Testis (tissue), 3 donors: Measurements from ENCODE around the gene FUT3. TPM values are rescaled to one million over a fixed set of nuclear protein-coding genes. Genes with fewer than 3 reads are reported as not detected.

Source experiments
- DNase-seq: peaks from one replicate; pipeline ENCODE4 v3.0.0-alpha.2; 2019
- H3K27ac ChIP-seq, 2 donors: fragments of 200-600 bp; sonication (generic); one replicate each; pipeline ENCODE4 v1.5.1; 2019
- H3K27me3 ChIP-seq: fragments of 200-600 bp; sonication (generic); one replicate; pipeline ENCODE4 v1.5.1; 2019
- H3K36me3 ChIP-seq: fragments of 200-600 bp; sonication (generic); one replicate; pipeline ENCODE4 v1.5.1; 2017; ENCODE audit warnings: low read depth; ENCODE audit errors: missing control alignments
- H3K4me1 ChIP-seq: fragments of 200-600 bp; sonication (generic); one replicate; pipeline ENCODE4 v1.5.1; 2019
- H3K4me3 ChIP-seq, 2 donors: fragments of 200-600 bp; sonication (generic); one replicate each; pipeline ENCODE4 v1.5.1; 2017 to 2019
- H3K9me3 ChIP-seq: fragments of 200-600 bp; sonication (generic); one replicate; pipeline ENCODE4 v1.5.1; 2017
- CTCF ChIP-seq, 3 experiments: fragments of 450-650 bp in 2 of 3; fragments of 200-600 bp in 1 of 3; sonication (generic) in 1 of 3; IDR thresholded peaks; one replicate each; pipeline ENCODE4 v1.5.1; 2016 to 2019; ENCODE audit warnings: antibody characterized with exemption in 3 of 3, mild to moderate bottlenecking in 2 of 3, moderate library complexity in 1 of 3
- POLR2A ChIP-seq: fragments of 450-650 bp; IDR thresholded peaks from one replicate; pipeline ENCODE4 v1.6.1; 2017; ENCODE audit warnings: antibody characterized with exemption, mild to moderate bottlenecking, moderate library complexity
- WGBS, 2 donors: methylation state at CpG; one replicate each; pipeline ENCODE4 v1.1.5; 2018; 5-methylcytosine and 5-hydroxymethylcytosine counted together
- intact Hi-C: fragments of 100-400 bp; cut with DNase I; formaldehyde crosslinking; loops from one replicate; pipeline ENCODE4 v1.15.1; 2023; ENCODE audit warnings: low total_unique reads
- polyA plus RNA-seq: library from polyadenylated mRNA; stranded (reverse); fragments of 350-450 nt; fragmentation: Illumina TruSeq; extraction: RNeasy Lipid Tissue Mini Kit (QIAGEN cat#74804); gene quantifications from one replicate; pipeline ENCODE4 v1.2.3, GENCODE V29; 2014; ENCODE audit warnings: low read depth, low replicate concordance; ENCODE audit not compliant: insufficient read depth
- total RNA-seq, 2 donors: library from RNA; depleted of rRNA; stranded (reverse); fragments of >200 nt; gene quantifications; one replicate each; pipeline ENCODE4 v1.2.3, GENCODE V29; 2016

Gene FUT3
- total and polyA plus RNA-seq, 3 donors from 2014 or later, result 1.1 to 4.4 (median 3.5) TPM

GRCh38 chr19:5825178-5825577, 26.1 kb downstream of the FUT3 start:
- H3K4me3 ChIP-seq, result no peak overlapping the region
- H3K27ac ChIP-seq, result no peak overlapping the region
- H3K9me3 ChIP-seq, result no peaks in the 10 kb centered on the region
- WGBS, 2 donors, result 59 to 78% methylated on average over 18 to 21 of the region's 21 CpGs
- H3K36me3 ChIP-seq, result no peaks in the 10 kb centered on the region
- no peaks in the 10 kb centered on the region for H3K27me3 ChIP-seq
- intact Hi-C loops, result no loop called here
- no peak for DNase-seq
- TF ChIP-seq CTCF (IDR thresholded peaks at IDR 0.05), result no peak
- TF ChIP-seq POLR2A, result no peak
- peaks cover 3% of the 10 kb centered on the region for H3K4me1 ChIP-seq

GRCh38 chr19:5824751-5825150, 26.5 kb downstream of the FUT3 start:
- H3K27me3 ChIP-seq, result no peaks in the 10 kb centered on the region
- intact Hi-C loops, result no loop called here
- H3K36me3 ChIP-seq, result no peaks in the 10 kb centered on the region
- no peak for DNase-seq
- H3K4me1 ChIP-seq, result peaks cover 3% of the 10 kb centered on the region
- 60 to 77% methylated on average over 10 of the region's 10 CpGs for WGBS, 2 donors
- H3K4me3 ChIP-seq, result no peak overlapping the region
- TF ChIP-seq POLR2A (no peak), CTCF (IDR thresholded peaks at IDR 0.05) (no peak)
- H3K27ac ChIP-seq, result no peak overlapping the region
- H3K9me3 ChIP-seq, result no peaks in the 10 kb centered on the region

GRCh38 chr19:5823579-5824281, 27.5 kb downstream of the FUT3 start:
- H3K9me3 ChIP-seq, result no peaks in the 10 kb centered on the region
- no peak for DNase-seq
- TF ChIP-seq POLR2A (no peak), CTCF (IDR thresholded peaks at IDR 0.05) (no peak)
- no peaks in the 10 kb centered on the region for H3K27me3 ChIP-seq
- intact Hi-C loops, result no loop called here
- H3K27ac ChIP-seq, result no peak overlapping the region
- 85 to 88% methylated on average over 27 to 29 of the region's 30 CpGs for WGBS, 2 donors
- no peak overlapping the region for H3K4me3 ChIP-seq
- peaks cover 3% of the 10 kb centered on the region for H3K4me1 ChIP-seq
- no peaks in the 10 kb centered on the region for H3K36me3 ChIP-seq

GRCh38 chr19:5822181-5822844, 28.9 kb downstream of the FUT3 start:
- Histone ChIP-seq H3K4me3 (no peak overlapping the region), H3K9me3 (no peaks in the 10 kb centered on the region), H3K36me3 (no peaks in the 10 kb centered on the region), H3K27me3 (no peaks in the 10 kb centered on the region), H3K27ac (no peak overlapping the region), H3K4me1 (peaks cover 3% of the 10 kb centered on the region)
- TF ChIP-seq POLR2A, result no peak
- TF ChIP-seq CTCF (IDR thresholded peaks at IDR 0.05), result no peak
- 55 to 65% methylated on average over 15 to 28 of the region's 30 CpGs for WGBS, 2 donors
- intact Hi-C loops, result no loop called here
- no peak for DNase-seq
